Left ventricle myocardium inferior (tissue), 1 donor: ENCODE measurements around the gene CCR6. TPM values are rescaled to one million over a fixed set of nuclear protein-coding genes. Genes with fewer than 3 reads are reported as not detected.

ENCODE experiments used
- DNase-seq: peaks from one replicate; pipeline ENCODE4 v3.0.0-alpha.2; 2020
- H3K27ac ChIP-seq: fragments of 200-600 bp; replicated peaks from 2 replicates; pipeline ENCODE4 v1.8.0; 2021
- H3K27me3 ChIP-seq: fragments of 200-600 bp; 2 replicates; pipeline ENCODE4 v1.8.0; 2021; ENCODE audit warnings: low read depth
- H3K36me3 ChIP-seq: fragments of 200-600 bp; 2 replicates; pipeline ENCODE4 v1.8.0; 2021
- H3K4me1 ChIP-seq: fragments of 200-600 bp; 2 replicates; pipeline ENCODE4 v1.8.0; 2021
- H3K4me3 ChIP-seq: fragments of 200-600 bp; 2 replicates; pipeline ENCODE4 v1.8.0; 2021; ENCODE audit warnings: mild to moderate bottlenecking, moderate library complexity
- H3K9me3 ChIP-seq: fragments of 200-600 bp; replicated peaks from 2 replicates; pipeline ENCODE4 v1.8.0; 2021
- intact Hi-C: fragments of 100-400 bp; cut with micrococcal nuclease; formaldehyde crosslinking; loops from one replicate; pipeline ENCODE4 v1.11.0; 2022
- total RNA-seq: library from RNA; stranded (reverse); fragmentation: NEBNext Ultra II Directional; extraction: Animal tissue kit (Norgen Biotek cat#: 25700); gene quantifications from one replicate; pipeline ENCODE4 v1.2.1, GENCODE V29; 2021
- TF ChIP-seq, protein P1 (sequence below): fragments of 200-600 bp; IDR thresholded peaks from 2 replicates; pipeline ENCODE4 v1.8.0; 2021; ENCODE audit warnings: antibody characterized with exemption, mild to moderate bottlenecking, borderline replicate concordance
- donor health status: DM: no; HTN: yes; CAD: no; lungs with severe emphysema.

Gene CCR6
- total RNA-seq, 1 donor from 2014 or later = not detected

GRCh38 chr6:167091805-167092107 is 31.1 kb upstream of the CCR6 start:
- TF ChIP-seq, protein P1, sequence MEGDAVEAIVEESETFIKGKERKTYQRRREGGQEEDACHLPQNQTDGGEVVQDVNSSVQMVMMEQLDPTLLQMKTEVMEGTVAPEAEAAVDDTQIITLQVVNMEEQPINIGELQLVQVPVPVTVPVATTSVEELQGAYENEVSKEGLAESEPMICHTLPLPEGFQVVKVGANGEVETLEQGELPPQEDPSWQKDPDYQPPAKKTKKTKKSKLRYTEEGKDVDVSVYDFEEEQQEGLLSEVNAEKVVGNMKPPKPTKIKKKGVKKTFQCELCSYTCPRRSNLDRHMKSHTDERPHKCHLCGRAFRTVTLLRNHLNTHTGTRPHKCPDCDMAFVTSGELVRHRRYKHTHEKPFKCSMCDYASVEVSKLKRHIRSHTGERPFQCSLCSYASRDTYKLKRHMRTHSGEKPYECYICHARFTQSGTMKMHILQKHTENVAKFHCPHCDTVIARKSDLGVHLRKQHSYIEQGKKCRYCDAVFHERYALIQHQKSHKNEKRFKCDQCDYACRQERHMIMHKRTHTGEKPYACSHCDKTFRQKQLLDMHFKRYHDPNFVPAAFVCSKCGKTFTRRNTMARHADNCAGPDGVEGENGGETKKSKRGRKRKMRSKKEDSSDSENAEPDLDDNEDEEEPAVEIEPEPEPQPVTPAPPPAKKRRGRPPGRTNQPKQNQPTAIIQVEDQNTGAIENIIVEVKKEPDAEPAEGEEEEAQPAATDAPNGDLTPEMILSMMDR = no peak
- Histone ChIP-seq H3K9me3 (peaks cover 21% of the 10 kb centered on the region), H3K36me3 (no peaks in the 10 kb centered on the region), H3K4me1 (peaks cover 14% of the 10 kb centered on the region), H3K4me3 (no peak overlapping the region), H3K27me3 (no peaks in the 10 kb centered on the region), H3K27ac (no peak overlapping the region)
- no peak for DNase-seq
- intact Hi-C loops = no loop called here

DNA sequence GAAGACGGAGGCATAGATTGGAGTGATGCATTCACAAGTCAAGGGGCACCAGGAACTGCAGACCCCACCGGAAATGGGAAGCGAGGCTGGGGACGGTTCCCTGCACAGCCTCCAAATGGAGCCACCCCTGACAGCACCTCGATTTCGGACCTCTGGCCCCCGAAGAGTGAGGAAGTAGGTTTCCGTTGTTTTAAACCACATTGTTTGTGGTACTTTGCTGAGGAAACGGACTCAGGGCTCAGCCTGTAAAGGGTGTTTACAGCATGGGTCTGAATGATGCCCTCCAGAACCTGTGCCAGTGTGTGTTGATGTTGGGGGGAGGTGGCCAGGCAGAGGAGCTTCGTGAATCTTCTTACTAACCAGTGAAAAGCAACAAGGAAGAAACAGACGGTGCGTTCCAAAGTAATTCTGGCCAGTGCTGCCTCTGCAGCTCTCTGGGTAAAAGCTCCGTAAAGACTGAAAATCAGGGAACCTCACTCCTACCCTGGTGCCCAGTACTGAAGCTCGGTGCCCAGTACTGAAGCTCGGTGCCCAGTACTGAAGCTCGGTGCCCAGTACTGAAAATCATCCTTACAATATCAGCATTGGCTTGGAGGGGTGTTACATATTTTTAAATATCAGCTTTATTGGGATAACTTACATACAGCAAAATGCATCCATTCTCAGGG is 30.1 kb upstream of the CCR6 start:
- Histone ChIP-seq H3K4me1 (peaks cover 14% of the 10 kb centered on the region), H3K27me3 (no peaks in the 10 kb centered on the region), H3K27ac (no peak overlapping the region), H3K4me3 (no peak overlapping the region), H3K36me3 (no peaks in the 10 kb centered on the region), H3K9me3 (peaks cover 10% of the 10 kb centered on the region)
- intact Hi-C loops = no loop called here
- TF ChIP-seq, protein P1 = no peak
- DNase-seq = no peak

DNA sequence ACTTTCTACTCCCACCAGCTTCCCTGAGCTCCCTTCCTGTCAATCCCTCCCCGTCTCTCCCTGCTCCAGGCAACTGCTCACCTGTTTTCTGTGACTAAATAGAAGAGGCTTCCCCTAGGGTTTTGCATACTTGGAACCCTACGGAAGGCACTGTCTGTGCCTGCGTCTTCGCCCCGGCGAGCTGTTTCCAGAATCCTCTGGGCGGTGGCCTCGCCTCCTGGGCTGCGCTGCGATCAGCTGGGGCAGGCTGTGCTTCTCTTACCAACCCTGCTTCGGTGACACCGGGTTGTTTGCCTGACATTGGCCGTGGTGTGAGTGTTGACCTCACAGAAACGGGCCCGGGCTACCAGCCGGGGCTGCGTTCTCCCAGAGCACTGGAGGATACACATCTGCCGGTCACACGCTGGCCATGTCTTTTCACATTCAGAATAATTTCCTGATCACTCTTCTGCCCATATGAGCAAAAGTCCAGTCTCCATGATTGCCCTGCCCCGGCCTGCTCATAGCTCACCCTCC is 29.4 kb upstream of the CCR6 start:
- Histone ChIP-seq H3K4me3 (peak overlapping the region; percentile 47), H3K27me3 (no peaks in the 10 kb centered on the region), H3K9me3 (peaks cover 4% of the 10 kb centered on the region), H3K4me1 (peaks cover 14% of the 10 kb centered on the region), H3K36me3 (no peaks in the 10 kb centered on the region), H3K27ac (no peak overlapping the region)
- DNase-seq = no peak
- TF ChIP-seq, protein P1 = no peak
- intact Hi-C loops = no loop called here

DNA sequence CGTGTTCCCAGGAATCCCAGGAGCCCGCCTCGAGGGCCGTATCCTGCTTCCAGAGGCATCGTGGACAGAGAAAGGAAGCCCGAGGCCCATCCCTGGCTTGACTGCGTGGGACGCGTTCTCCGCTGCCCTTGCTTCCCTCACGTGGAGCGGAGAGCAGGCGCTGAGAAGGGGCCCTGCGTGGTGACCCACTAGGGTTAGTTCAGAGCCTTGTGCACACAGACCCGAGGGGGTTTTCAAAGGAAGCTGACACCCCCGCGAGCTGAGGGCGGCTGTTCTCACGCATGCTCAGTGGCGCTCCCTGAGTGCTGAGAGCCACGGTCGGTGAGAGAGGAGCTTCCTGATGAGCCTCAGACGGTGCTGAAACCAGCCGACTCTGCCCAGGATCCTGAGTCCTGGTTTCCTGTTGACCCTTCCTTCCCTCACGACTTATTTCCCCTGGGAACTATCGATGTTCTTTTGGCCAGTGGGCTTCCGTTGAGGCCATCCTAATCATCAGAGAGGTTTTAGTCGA is 28.9 kb upstream of the CCR6 start:
- no peaks in the 10 kb centered on the region for H3K9me3 ChIP-seq

GRCh38 chr6:167094436-167094819 is 28.5 kb upstream of the CCR6 start:
- TF ChIP-seq, protein P1 = no peak
- H3K27me3 ChIP-seq = no peaks in the 10 kb centered on the region
- no peaks in the 10 kb centered on the region for H3K36me3 ChIP-seq
- no peaks in the 10 kb centered on the region for H3K9me3 ChIP-seq
- peak overlapping the region; percentile 47 for H3K4me3 ChIP-seq
- DNase-seq = no peak
- intact Hi-C loops = no loop called here
- peaks cover 14% of the 10 kb centered on the region for H3K4me1 ChIP-seq
- no peak overlapping the region for H3K27ac ChIP-seq

More for the DNA sequence above, 28.9 kb upstream of the CCR6 start:
- Histone ChIP-seq H3K4me3 (peak overlapping the region; percentile 47), H3K27ac (no peak overlapping the region), H3K27me3 (no peaks in the 10 kb centered on the region), H3K36me3 (no peaks in the 10 kb centered on the region), H3K4me1 (peaks cover 14% of the 10 kb centered on the region)
- no peak for DNase-seq
- intact Hi-C loops = no loop called here
- TF ChIP-seq, protein P1 = no peak
